Measurements from ENCODE around the gene EPHA3. TPM values are rescaled to one million over a fixed set of nuclear protein-coding genes. Genes with fewer than 3 reads are reported as not detected.

Gene EPHA3
- 0.07 TPM in 1 of 2 replicates, not detected in the other for total RNA-seq

GRCh38 chr3:89107461-89108290 lies at the start of gene EPHA3:
TSS of gene EPHA3 (plus strand) at chr3:89107621. CDS start at chr3:89107749, 128 bp downstream.

Measured in airway epithelial cell (primary cell).